ENCODE data around the gene GPC5. TPM values are rescaled to one million over a fixed set of nuclear protein-coding genes. Genes with fewer than 3 reads are reported as not detected.

Gene GPC5
- total RNA-seq, 1 donor from 2014 or later = 0.99 TPM

GRCh38 chr13:92297971-92298942 lies 899.8 kb downstream of the GPC5 start:
- no peak for DNase-seq (ENCODE audit: low spot score)
- TF ChIP-seq CTCF (IDR thresholded peaks at IDR 0.05) = no peak
- Mint-ChIP-seq H3K9me3 (ENCODE audit: low read depth) (peaks cover 11% of the 10 kb centered on the region), H3K27ac (ENCODE audit: unreplicated experiment) (no peak overlapping the region), H3K27me3 (ENCODE audit: low read depth) (no peaks in the 10 kb centered on the region), H3K4me1 (ENCODE audit: low read depth) (no peaks in the 10 kb centered on the region), H3K36me3 (ENCODE audit: low read depth) (no peaks in the 10 kb centered on the region), H3K4me3 (ENCODE audit: unreplicated experiment) (no peak overlapping the region)

GRCh38 chr13:92300651-92301050 lies 902.2 kb downstream of the GPC5 start:
- TF ChIP-seq CTCF (IDR thresholded peaks at IDR 0.05) = no peak
- H3K4me1 Mint-ChIP-seq (ENCODE audit: low read depth) = no peaks in the 10 kb centered on the region
- DNase-seq (ENCODE audit: low spot score) = no peak
- no peak overlapping the region for H3K27ac Mint-ChIP-seq (ENCODE audit: unreplicated experiment)
- H3K4me3 Mint-ChIP-seq (ENCODE audit: unreplicated experiment) = no peak overlapping the region
- H3K9me3 Mint-ChIP-seq (ENCODE audit: low read depth) = no peaks in the 10 kb centered on the region
- H3K36me3 Mint-ChIP-seq (ENCODE audit: low read depth) = no peaks in the 10 kb centered on the region
- H3K27me3 Mint-ChIP-seq (ENCODE audit: low read depth) = peaks cover under 1% of the 10 kb centered on the region

- Mint-ChIP-seq H3K27ac (ENCODE audit: unreplicated experiment) (no peak overlapping the region), H3K27me3 (ENCODE audit: low read depth) (peaks cover 4% of the 10 kb centered on the region), H3K36me3 (ENCODE audit: low read depth) (no peaks in the 10 kb centered on the region), H3K4me3 (ENCODE audit: unreplicated experiment) (no peak overlapping the region), H3K9me3 (ENCODE audit: low read depth) (no peaks in the 10 kb centered on the region), H3K4me1 (ENCODE audit: low read depth) (no peaks in the 10 kb centered on the region)
- no peak for DNase-seq (ENCODE audit: low spot score)
- TF ChIP-seq CTCF (IDR thresholded peaks at IDR 0.05) = no peak
These were observed 905.0 kb downstream of the GPC5 start for GRCh38 chr13:92303428-92303827.

GRCh38 chr13:92307752-92308151 lies 909.3 kb downstream of the GPC5 start:
- no peak for TF ChIP-seq CTCF (IDR thresholded peaks at IDR 0.05)
- Mint-ChIP-seq H3K27me3 (ENCODE audit: low read depth) (peaks cover 4% of the 10 kb centered on the region), H3K4me1 (ENCODE audit: low read depth) (no peaks in the 10 kb centered on the region), H3K36me3 (ENCODE audit: low read depth) (no peaks in the 10 kb centered on the region), H3K9me3 (ENCODE audit: low read depth) (peaks cover 6% of the 10 kb centered on the region), H3K27ac (ENCODE audit: unreplicated experiment) (no peak overlapping the region), H3K4me3 (ENCODE audit: unreplicated experiment) (no peak overlapping the region)
- DNase-seq (ENCODE audit: low spot score) = no peak

- DNase-seq (ENCODE audit: low spot score) = no peak
- Mint-ChIP-seq H3K4me1 (ENCODE audit: low read depth) (peaks cover 3% of the 10 kb centered on the region), H3K36me3 (ENCODE audit: low read depth) (no peaks in the 10 kb centered on the region), H3K27me3 (ENCODE audit: low read depth) (no peaks in the 10 kb centered on the region), H3K27ac (ENCODE audit: unreplicated experiment) (no peak overlapping the region), H3K9me3 (ENCODE audit: low read depth) (peaks cover 8% of the 10 kb centered on the region), H3K4me3 (ENCODE audit: unreplicated experiment) (no peak overlapping the region)
- no peak for TF ChIP-seq CTCF (IDR thresholded peaks at IDR 0.05)
These were observed 914.4 kb downstream of the GPC5 start for GRCh38 chr13:92312823-92313222.

Measured in chondrocyte (in vitro differentiated cells).